SK-N-SH treated with all-trans-retinoic acid at 6 μM for 48 hours (cell line): Measurements from ENCODE around the gene ZMYND11.

ENCODE experiments used
- ATAC-seq: fragments of 200-7000 bp; cut with Tn5 transposase; 3 replicates; pipeline ENCODE4 v1.9.1; 2020; ENCODE audit warnings: mild to moderate bottlenecking, moderate library complexity
- CSRNP3 ChIP-seq: fragments of 250-450 bp; sonication (Bioruptor Pico); IDR thresholded peaks from 2 replicates; pipeline ENCODE4 v1.5.1; 2021; ENCODE audit warnings: mild to moderate bottlenecking, moderate library complexity
- POU6F1 ChIP-seq: fragments of 250-450 bp; sonication (Bioruptor Pico); IDR thresholded peaks from 2 replicates; pipeline ENCODE4 v1.8.0; 2021; ENCODE audit warnings: low read depth, mild to moderate bottlenecking, moderate library complexity, borderline replicate concordance
- TOX ChIP-seq: fragments of 250-450 bp; sonication (Bioruptor Pico); IDR thresholded peaks from 2 replicates; pipeline ENCODE4 v1.8.0; 2021; ENCODE audit warnings: mild to moderate bottlenecking, moderate library complexity, borderline replicate concordance

ZMYND11 gene

GRCh38 chr10:301536-301935 is 166.3 kb downstream of the ZMYND11 start:
- TF ChIP-seq CSRNP3 (CRISPR knock-in tag) (no peak), TOX (CRISPR knock-in tag) (no peak), POU6F1 (CRISPR knock-in tag) (no peak)
- ATAC-seq = no peak
